HTR-8/SVneo (cell line): ENCODE measurements around the gene XDH.

ENCODE experiments used
- DNase-seq: peaks from one replicate; pipeline ENCODE4 v3.0.0; 2011; ENCODE audit warnings: low spot score, mixed read lengths; ENCODE audit not compliant: insufficient read length
- FAIRE-seq: peaks from 2 replicates; lab custom pipeline; 2011; peaks lifted over from hg19 to GRCh38; lab: Jason Lieb, UNC

Gene XDH

DNA sequence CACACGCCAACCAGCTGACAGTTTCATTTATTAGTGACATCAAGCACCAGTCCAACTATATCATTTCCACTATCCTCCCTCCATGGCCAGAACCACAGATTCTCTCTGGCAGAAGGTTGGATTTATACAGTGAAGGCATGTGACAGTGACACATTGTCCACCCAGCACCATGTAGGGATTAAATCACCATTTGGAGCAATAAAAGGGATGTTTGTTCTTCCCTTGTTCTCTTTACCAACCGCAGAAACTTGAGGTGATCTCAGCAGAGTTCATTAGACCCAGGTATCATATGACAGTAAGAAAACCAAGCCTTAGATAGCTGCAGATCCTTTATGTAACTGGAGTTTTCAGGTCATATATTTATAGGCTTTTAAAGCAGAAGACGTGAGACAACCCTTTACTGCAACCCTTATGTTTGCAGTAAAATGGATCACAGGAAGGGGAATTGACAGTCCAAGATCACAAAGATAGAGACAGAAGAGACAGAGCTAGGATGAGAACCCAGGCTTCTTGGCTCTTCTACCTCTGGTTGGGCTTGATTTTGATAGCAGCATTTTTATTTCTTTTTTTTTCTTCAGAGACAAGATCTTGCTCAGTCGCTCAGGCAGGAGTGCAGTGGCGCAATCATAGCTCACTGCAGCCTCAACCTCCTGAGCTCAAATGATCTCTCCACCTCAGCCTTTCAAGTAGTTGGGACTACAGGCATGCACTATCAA, 80.1 kb downstream of the XDH start:
- DNase-seq = no peak
- no peak for FAIRE-seq

DNA sequence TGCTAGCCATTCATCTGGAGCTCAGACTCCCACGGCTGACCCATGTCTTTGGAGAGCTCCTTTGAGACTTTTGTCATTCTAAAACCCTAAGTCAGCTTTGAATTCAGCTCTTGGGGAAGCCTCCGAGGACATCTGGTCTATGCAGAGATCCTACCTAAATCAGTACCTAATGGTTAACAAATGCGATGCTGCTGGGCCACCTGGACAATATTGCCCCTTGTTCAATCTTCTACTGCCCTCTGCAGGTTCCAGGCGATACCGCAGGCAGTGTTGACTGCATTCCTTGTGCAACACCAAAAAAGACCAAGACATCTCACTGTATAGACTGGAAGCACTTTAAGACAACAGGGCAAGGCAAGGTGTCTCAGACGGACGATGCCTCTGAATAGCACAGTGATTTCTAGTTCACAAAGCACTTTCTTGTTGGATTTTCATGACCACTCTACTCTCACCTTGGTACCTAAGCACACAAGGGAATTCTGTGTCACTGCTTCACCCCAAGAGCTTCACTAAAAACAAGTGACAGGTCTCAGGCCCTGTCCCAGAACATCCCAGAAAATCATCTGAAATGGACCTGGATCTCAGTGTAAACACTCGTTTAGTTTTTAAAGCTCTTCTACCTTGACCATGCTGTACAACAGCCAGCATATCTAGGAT, 80.9 kb downstream of the XDH start:
- DNase-seq (peak; percentile 60), FAIRE-seq (peak; percentile 94)

DNA sequence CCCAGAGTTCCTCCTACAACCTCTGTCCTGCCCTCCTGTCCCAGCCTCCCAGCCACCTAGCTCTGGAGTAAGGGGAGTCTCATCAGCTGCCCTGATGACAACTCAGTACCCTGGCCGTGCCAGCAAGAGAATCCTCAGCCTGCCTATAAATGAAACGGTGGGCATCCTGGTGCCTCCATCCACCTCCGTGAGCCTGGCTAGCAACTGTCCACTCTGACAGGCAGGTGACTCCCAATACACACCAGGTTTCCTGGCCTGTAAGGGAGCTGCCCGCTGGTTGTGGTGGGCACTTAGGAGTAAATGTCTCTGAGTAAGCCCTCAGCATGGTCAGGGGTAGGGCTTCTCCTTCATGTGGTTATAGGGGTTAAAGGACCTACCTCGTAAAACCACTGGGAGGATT, 81.5 kb downstream of the XDH start:
- FAIRE-seq = peak; percentile 9

DNA sequence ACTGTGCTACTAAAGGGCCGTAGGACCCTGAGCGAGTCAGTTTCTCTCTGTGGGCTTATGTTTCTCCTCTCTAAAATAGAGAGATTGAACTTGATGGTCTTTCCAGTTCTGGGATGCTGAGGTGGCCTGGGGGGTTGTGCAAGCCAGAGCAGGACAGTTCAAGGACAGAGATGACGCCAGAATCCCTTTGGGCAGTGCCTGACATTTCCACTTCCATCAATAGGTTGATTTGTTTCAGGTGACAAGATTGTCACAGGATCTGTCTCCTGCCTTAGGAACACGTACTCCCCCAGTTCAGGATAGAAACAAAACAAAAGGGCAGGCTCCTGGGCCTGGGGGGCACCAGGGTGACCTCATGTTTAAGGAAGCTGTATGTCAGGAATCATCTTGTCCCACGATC, 82.0 kb downstream of the XDH start:
- DNase-seq (no peak), FAIRE-seq (no peak)

More for the DNA sequence above, 81.5 kb downstream of the XDH start:
- no peak for DNase-seq

DNA sequence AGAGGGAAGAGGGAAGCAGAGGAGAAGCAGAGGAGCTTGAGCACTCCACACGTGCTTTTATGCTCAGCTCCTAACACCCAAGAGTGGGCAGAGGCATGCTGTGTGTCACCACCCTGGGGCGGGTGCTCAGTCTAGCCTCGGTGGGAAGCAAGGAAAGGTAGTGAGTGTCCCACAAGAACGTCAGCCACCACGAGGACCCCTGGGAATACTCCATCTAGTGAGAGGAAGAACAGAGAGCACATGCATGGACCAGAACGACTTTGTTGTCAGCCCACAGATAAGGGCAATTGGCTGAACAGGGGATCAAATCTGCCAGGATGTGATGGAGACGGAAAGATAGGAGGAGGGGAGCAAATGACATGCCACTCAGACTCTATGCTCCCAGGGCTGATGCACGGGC, 83.4 kb downstream of the XDH start:
- FAIRE-seq = no peak
- no peak for DNase-seq

DNA sequence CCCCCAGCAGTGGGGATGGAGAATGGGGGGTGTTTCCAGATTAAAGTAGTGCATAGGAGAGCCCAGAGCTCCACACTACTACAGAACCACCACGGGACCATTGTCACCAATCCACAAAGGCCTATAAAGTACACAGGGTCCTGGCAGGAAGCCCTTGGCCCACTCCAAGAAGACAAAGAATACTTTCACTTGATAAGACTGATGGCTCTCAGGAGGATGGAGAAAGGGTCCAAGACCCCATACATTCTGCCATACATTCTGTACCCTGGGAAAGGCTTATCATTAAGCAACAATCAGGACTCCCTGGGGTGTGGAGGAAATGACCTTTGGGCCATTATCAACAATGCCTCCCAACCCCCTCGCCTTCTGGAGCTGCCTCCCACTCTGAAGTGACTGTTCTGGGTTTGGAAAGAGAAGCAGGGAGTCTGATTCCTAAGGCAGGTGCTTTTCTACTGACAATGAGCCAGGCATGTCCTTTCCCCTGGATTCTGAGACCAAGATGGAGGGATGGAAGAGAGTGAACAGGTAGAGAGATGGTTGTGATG, 85.4 kb downstream of the XDH start:
- no peak for DNase-seq
- no peak for FAIRE-seq

DNA sequence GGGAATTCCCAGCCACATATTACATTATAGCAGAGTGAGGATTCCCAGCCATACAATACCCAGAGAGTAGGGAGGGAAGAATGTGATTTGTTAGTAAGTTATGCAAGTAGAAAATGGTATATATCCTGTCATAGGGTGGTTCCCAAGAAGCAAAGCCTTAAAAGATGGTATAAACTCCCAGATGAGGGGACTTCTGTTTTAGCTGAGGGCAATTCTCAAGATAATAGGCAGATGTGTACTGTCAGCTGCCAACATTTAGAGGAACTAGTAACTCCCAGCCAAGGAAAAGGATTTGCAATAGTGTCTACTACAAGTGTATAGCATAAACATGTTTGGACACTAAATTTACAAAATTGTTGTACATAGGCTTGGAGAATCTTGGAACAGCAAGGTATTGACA, 86.5 kb downstream of the XDH start:
- FAIRE-seq (no peak), DNase-seq (no peak)

DNA sequence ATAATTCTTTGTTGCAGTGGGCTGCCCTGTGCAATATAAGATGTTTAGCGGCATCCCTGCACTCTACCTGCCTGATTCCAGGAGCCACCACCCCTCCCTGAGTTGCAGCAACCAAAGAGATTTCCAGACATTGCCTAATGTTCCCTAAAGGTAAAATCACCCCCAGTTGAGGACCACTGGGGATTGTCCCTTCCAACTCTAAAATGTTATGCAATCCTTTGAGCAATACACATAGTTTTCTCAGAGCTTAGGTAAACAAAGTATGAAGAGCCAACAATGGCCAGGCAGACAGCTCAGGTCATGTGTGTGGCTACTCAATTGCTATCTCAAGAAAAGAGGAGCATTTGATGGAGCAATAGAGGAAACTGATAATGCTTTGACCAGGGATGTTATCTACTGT, 87.0 kb downstream of the XDH start:
- DNase-seq = no peak
- no peak for FAIRE-seq

DNA sequence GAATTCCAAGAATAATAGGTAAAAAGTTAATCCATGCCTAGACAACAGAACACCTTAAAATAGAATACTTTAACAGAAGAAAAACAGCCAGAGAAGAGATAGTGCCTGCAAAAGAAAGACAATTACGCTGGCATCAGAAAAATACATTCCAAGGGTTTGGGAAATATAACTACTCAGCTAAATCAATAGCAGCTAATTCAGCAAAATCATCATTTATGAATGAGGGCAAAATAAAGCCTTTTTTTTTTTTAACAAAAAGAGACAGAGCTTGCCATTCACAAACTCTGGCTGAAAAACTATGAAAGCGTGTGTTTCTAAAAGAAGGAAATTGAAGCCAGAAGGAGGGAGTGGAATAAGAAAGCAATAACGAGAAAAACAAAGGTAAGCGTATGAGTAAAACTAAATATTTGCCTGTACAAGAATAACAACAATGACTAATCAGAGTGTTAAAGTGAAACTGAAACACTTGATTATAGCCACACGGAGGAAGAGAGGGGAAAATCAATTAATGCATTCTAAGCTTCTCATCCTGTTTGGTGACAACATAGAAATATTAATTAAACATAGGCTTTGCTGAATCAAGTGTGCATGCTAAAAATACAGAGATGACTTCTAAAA, 90.4 kb downstream of the XDH start:
- FAIRE-seq = no peak
- no peak for DNase-seq

DNA sequence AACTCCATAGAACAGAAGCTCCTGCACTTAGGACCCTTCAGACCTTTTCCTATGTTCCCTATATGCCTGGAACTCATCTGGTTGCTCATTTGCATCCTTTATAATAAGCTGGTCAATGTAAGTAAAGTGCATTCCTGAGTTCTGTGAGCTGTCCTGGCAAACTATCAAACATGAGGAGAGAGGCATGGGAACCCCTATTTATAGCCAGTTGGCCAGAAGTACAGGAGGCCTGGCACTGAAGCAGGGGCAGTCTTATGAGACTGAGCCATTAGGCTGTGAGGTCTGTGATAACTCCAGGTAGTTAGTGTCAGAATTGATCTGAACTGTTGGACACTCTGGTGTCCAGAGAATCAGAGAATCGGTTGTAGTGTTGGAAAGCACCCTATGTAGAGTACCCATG, 92.2 kb downstream of the XDH start:
- FAIRE-seq = no peak
- no peak for DNase-seq

DNA sequence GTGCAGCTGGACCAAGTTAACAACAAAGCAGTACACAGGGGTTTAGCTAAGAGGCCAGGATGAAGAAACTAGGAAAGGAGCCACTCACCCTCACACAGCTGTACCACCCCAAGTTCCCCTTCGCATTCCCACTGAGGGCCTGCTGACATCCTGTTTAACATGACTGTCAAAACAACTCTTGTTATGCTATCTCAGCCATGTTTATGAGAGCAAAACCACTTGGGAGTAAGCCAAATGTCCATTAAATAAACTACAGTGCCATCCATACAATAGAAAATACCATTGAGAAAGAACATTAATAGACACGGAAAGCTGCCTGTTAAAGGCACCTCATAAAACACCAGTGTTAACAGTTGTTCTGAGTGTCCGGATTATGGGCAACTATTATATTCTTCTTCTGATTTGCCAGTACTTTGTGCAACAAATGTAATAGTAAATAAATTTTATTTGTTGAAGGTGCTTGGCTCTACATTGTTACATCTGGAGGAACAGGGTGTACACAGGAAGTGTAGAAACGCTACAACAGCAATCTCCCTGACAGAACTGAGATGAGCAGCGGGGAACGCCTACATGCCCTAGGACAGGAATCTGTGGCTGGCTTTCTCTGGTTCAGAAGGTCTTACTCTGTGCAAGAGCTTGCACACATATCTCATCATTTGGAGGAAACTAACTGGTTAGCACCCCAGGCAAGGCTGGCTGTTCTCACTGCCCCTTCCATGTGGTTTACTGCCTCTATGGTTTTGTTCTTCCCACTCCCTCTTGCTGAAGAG, 95.0 kb downstream of the XDH start:
- DNase-seq (no peak), FAIRE-seq (no peak)

DNA sequence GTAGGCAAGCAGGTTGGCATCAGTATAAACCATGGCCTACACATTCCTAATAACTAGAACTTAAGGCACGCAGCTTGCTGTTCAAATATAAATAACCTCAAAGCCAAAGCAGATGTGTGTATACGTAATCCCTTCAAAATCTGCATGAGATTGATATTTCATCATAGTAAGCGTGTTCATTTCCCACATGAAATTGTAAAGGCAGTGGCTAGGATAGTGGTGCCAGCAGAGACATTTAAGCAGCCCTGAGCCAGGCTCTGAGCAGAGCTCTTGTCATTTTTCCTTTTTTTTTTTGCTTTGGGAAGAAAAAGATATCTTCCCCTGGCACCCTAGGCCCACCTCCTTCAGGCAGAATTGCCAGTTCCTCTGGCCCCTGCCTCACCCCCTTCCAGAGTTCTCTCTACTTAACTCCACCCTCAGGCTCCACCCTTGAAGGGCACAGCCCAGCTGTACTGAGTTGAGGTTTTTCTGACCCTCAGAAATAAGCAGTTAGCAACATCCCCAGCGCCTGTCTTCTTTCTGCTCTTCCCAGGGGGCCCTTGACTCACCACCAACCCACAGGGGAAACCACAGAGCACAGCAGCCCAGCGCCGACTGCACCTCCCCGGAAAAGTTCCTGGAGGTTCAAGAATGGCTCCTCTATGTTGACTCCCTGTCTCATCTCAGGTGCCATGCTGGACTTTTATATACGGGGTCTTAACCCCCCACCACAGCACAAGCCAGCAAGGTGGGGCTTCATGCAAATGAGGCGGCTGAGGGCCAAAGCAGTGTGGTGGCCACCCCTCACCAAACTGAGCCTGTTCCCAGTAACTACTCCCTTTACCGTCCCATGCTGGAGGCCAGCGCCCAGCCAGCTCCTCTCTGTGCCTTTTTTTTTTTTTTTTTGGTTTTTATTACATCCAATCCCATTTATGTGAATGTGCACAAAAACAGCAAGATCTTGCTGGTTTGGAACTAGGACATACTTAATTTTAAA, 95.9 kb downstream of the XDH start:
- no peak for FAIRE-seq
- no peak for DNase-seq

DNA sequence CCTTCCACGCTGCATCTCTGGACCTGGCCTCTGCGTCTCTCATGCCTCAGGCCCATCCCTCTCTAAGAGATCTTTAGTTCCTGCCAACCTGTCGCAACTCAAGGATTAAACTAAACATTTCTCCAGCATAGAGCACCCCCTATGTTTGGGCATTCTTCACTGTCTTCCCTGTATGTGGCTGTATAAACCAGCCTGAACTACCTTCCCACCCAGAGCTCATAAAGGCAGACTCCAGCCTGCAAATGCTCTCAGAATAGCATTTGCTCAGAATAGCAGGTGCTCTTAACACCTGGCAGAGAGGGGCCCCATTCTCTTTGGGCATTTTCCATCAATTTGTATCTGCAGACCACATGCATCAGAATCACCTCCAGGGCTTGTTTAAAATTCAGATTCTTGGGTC, 97.1 kb downstream of the XDH start:
- FAIRE-seq (no peak), DNase-seq (no peak)

DNA sequence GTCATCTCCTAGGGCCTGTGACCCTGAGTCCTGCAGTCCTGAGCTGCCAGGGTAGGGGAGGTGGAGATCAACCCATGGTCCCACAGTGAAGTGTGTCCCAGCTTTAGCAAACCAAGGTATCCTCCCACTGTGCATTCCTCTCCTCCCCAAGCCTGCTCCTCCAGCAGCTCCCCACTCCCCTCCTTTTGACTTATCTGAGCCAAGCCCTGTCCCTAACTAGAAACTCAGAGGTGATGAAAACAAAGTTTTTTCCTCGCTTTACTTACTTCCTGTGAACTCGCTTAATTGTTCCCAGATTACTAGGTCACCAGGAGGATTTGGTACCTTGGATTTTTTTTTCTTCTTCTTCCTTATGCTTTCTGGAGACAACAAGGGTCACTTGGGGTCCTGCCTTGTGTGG, 99.8 kb downstream of the XDH start:
- no peak for FAIRE-seq
- DNase-seq = no peak

DNA sequence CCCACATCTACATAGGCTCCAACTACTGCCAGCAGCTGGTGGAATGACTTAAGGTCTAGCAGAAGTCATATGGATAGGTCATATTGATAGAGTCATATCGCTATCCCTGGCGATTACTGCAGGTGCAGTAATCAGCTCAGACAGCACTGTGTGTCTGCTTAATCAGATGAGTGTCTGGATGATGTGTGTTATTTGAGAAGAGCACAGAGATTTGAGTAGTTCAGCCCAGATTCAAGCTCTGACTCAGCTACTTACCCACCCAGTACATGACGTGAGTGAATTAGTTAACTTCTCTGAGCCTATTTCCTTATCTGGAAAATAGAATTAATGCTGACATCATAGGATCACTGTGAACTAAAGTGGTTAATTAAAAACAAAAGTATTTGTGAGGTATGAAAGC, 101.6 kb downstream of the XDH start:
- FAIRE-seq = no peak
- DNase-seq = no peak

DNA sequence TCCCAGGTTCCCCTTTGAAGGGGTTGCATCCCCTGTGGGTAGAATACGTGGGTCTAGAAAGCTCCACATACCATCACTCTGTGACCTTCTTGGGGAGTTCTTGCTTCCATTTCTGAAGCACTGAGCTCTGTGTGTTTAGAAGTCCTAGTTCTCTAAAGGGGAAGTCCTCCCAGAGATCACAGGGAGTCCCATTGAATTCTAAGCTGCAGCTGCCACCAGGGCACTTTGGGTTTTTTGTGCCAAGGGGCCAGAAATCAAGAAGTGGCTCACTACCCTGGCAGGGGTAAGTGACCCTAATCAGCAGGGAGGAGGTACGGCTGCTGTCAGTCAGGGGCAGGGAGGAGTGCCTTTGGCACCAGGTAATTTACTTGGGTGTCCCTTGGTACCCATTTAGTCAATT, 109.7 kb downstream of the XDH start:
- no peak for FAIRE-seq

DNA sequence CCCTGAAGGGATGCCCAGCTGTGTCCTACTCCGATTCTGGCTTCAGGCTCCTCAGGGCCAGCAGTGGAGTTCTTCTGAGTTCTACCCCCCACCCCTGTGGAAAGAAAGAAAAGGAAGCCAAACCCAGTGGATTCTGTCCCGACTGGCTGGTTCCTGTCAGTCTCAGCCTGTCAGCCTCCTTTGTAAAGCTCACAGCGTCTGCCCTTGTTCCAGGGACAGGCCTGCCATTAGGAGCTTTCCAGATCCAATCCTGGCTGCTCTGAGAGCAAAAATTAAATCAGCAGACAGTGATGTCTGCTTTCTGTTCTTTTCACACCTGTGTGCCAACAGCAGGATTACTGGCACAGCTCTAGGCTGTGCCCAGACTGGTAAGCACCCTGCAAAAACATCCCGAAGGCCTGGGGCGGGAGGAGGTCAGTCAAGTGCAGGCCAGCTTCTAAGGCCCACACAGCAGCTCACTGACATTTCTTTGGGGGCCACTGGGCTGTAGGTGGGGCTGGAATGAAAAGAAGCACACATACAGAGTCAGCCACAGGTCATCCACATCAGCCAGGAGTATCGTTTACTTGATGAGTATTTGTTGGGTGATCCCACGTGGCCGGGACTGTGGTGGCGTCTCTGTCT, 111.5 kb downstream of the XDH start:
- no peak for FAIRE-seq
- DNase-seq = no peak

More for the DNA sequence above, 109.7 kb downstream of the XDH start:
- DNase-seq = no peak

DNA sequence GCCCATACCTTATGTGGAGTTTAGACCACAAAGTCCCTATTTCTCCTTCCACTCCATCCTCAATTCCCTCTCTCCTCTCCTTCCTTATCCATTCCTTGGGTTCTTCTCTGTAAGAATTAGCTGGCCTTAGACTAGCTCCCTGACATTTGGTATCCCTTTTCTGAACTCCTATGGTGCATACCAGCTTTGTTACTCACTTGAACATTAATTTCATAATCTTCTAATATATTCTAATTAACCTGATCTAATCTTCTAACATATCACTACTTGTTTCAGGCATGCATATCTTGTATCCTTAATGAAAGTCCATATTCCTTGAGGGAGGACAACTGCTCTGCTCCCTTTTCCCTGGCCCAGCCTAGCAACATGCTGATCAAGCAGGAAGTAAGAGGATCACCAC, 114.2 kb downstream of the XDH start:
- no peak for FAIRE-seq
- no peak for DNase-seq

DNA sequence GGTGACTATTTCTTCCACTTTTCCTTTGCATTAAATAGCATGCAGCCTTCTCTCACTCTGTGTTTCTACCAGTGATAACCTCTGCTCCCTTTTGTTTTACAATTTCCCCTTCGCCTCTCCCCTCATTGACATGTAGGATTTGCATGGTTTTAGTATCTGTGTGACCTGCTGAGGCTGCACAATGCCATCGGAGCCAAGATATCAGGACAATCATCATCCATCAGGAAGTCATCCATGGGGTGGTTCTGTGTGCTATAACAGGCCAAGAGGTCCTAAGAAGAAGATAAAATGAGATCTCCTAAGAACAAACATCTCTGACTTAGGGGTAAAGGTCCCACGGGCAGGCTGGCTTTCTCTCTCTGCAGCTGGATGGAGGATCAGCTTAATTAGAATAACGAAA, 115.0 kb downstream of the XDH start:
- FAIRE-seq = no peak
- no peak for DNase-seq
